PC-3 (cell line): ENCODE data around the gene MRPS34. TPM values are rescaled to one million over a fixed set of nuclear protein-coding genes. Genes with fewer than 3 reads are reported as not detected.

Source experiments
- ATAC-seq: fragments of 200-7000 bp; cut with Tn5 transposase; 2 replicates; pipeline ENCODE4 v1.9.1; 2020; ENCODE audit warnings: mild to moderate bottlenecking, moderate library complexity
- BruUV-seq: library from RNA; stranded (reverse); fragments of 400-500 nt; replicated peaks from 2 replicates; lab custom pipeline; 2021; lab: Mats Ljungman, UMichigan
- CTCF ChIA-PET: fragments of 300-600 bp; sonication (Branson Sonifier 250); formaldehyde crosslinking; loops from one replicate; lab custom pipeline; 2022; ENCODE audit warnings: antibody characterized with exemption; lab: Charles Lee
- POLR2A ChIA-PET: fragments of 300-600 bp; sonication (Branson Sonifier 250); formaldehyde crosslinking; loops from one replicate; lab custom pipeline; 2022; ENCODE audit warnings: antibody characterized with exemption; ENCODE audit not compliant: unreplicated experiment; lab: Charles Lee
- DNase-seq: peaks from one replicate; pipeline ENCODE4 v3.0.0-alpha.2; 2015
- H2AFZ ChIP-seq: fragments of 300-600 bp; sonication (generic); 2 replicates; pipeline ENCODE4 v1.6.0; 2016; ENCODE audit warnings: antibody characterized with exemption, low read length
- H3F3A ChIP-seq: fragments of 300-600 bp; sonication (generic); one replicate; pipeline ENCODE4 v1.6.0; 2017; ENCODE audit warnings: antibody characterized with exemption, low read length, control low read depth, mild to moderate bottlenecking; ENCODE audit not compliant: unreplicated experiment
- H3K27ac ChIP-seq: fragments of 300-600 bp; sonication (generic); 2 replicates; pipeline ENCODE4 v1.5.1; 2016; ENCODE audit warnings: mild to moderate bottlenecking, low read length
- H3K27me3 ChIP-seq: fragments of 300-600 bp; sonication (generic); 2 replicates; pipeline ENCODE4 v1.6.1; 2016; ENCODE audit warnings: low read length, mixed read lengths
- H3K36me3 ChIP-seq: fragments of 300-600 bp; sonication (generic); 2 replicates; pipeline ENCODE4 v1.6.1; 2016; ENCODE audit warnings: low read depth, mixed run types, low read length, mixed read lengths
- H3K4me1 ChIP-seq: fragments of 300-600 bp; sonication (generic); 2 replicates; pipeline ENCODE4 v1.5.1; 2016; ENCODE audit warnings: low read length; ENCODE audit not compliant: insufficient read depth
- H3K4me2 ChIP-seq: fragments of 300-600 bp; sonication (generic); 2 replicates; pipeline ENCODE4 v1.6.0; 2016; ENCODE audit warnings: low read length
- H3K4me3 ChIP-seq: fragments of 300-600 bp; sonication (generic); 2 replicates; pipeline ENCODE4 v1.5.1; 2016; ENCODE audit warnings: mild to moderate bottlenecking, low read length, mixed read lengths
- H3K79me2 ChIP-seq: fragments of 300-600 bp; sonication (generic); 2 replicates; pipeline ENCODE4 v1.6.1; 2017; ENCODE audit warnings: low read length, mixed read lengths
- H3K9ac ChIP-seq: fragments of 300-600 bp; sonication (generic); 2 replicates; pipeline ENCODE4 v1.6.0; 2016; ENCODE audit warnings: mild to moderate bottlenecking, low read length
- H3K9me2 ChIP-seq: fragments of 300-600 bp; sonication (generic); replicated peaks from 2 replicates; pipeline ENCODE4 v1.6.1; 2016; ENCODE audit warnings: mixed run types, low read length, mixed read lengths
- H3K9me3 ChIP-seq: fragments of 300-600 bp; sonication (generic); 2 replicates; pipeline ENCODE4 v1.6.1; 2016; ENCODE audit warnings: low read length, mixed read lengths
- H4K20me1 ChIP-seq: fragments of 300-600 bp; sonication (generic); 2 replicates; pipeline ENCODE4 v1.6.1; 2016; ENCODE audit warnings: low read length, mixed read lengths
- CTCF ChIP-seq: fragments of 300-600 bp; sonication (generic); conservative IDR thresholded peaks from 2 replicates; pipeline ENCODE4 v1.5.1; 2017; ENCODE audit warnings: antibody characterized with exemption, low read depth, mild to moderate bottlenecking, low read length
- EZH2 ChIP-seq: fragments of 300-600 bp; sonication (generic); IDR thresholded peaks from one replicate; pipeline ENCODE4 v1.6.1; 2017; ENCODE audit warnings: antibody characterized with exemption, mild to moderate bottlenecking, low read length; ENCODE audit not compliant: unreplicated experiment
- EZH2phosphoT487 ChIP-seq: fragments of 300-600 bp; sonication (generic); IDR thresholded peaks from 2 replicates; pipeline ENCODE4 v1.6.1; 2018; ENCODE audit warnings: mild to moderate bottlenecking, antibody characterized with exemption, low read length, borderline replicate concordance
- intact Hi-C: fragments of 100-400 bp; cut with micrococcal nuclease; formaldehyde crosslinking; loops from 2 replicates; pipeline ENCODE4 v1.9.0; 2023
- total RNA-seq: library from RNA; depleted of rRNA; stranded (reverse); fragments of >200 nt; gene quantifications from 2 replicates; pipeline ENCODE4 v1.2.3, GENCODE V29; 2014

The MRPS34 gene
- total RNA-seq, 1 experiment from 2014 or later: 248 TPM

DNA sequence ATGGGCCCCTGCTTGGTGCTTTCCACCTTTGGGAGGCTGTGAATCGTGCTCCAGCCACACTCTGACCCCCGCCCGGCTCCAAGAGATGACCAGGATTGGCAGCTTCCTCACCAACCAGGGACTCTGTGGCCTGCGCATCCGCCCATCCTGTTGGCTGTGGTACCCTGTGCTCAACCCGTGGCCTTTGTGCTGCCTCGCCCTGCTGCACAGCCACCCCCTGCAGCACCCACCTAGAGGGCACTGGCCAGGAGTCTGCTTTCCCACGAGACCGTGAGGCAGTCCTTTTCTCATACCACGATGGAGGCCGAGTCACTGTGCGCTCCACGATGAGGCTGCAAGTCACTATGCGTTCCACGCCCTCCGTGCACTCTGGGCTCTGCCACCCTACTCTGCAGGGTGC, 21.0 kb downstream of the MRPS34 start:
- no peak for DNase-seq
- intact Hi-C loops: no loop called here
- H3K9ac ChIP-seq: no peak overlapping the region
- no peaks in the 10 kb centered on the region for H3K36me3 ChIP-seq
- no peak overlapping the region for H3K27ac ChIP-seq
- no peaks in the 10 kb centered on the region for H3K9me2 ChIP-seq
- no peak overlapping the region for H3K4me2 ChIP-seq
- no peak overlapping the region for H2AFZ ChIP-seq
- H3K4me3 ChIP-seq: no peak overlapping the region
- no peaks in the 10 kb centered on the region for H3F3A ChIP-seq
- no peaks in the 10 kb centered on the region for H3K79me2 ChIP-seq
- H3K9me3 ChIP-seq: no peaks in the 10 kb centered on the region
- no TSS peak for BruUV-seq
- no peak for ATAC-seq
- H3K4me1 ChIP-seq: no peaks in the 10 kb centered on the region
- CTCF ChIA-PET: no interaction called here
- no peaks in the 10 kb centered on the region for H4K20me1 ChIP-seq
- TF ChIP-seq CTCF (no peak), EZH2 (no peak), EZH2phosphoT487 (no peak)
- H3K27me3 ChIP-seq: no peaks in the 10 kb centered on the region
- POLR2A ChIA-PET: no interaction called here

GRCh38 chr16:1749152-1750117, 23.5 kb downstream of the MRPS34 start:
- no peaks in the 10 kb centered on the region for H4K20me1 ChIP-seq
- H3K4me1 ChIP-seq: no peaks in the 10 kb centered on the region
- intact Hi-C loops: no loop called here
- H3K27ac ChIP-seq: no peak overlapping the region
- no peak overlapping the region for H3K4me2 ChIP-seq
- DNase-seq (no peak), ATAC-seq (no peak)
- H3F3A ChIP-seq: no peaks in the 10 kb centered on the region
- no peaks in the 10 kb centered on the region for H3K27me3 ChIP-seq
- TF ChIP-seq EZH2phosphoT487 (no peak), EZH2 (no peak)
- no peaks in the 10 kb centered on the region for H3K79me2 ChIP-seq
- ChIA-PET CTCF (no interaction called here), POLR2A (no interaction called here)
- no peaks in the 10 kb centered on the region for H3K9me3 ChIP-seq
- no peaks in the 10 kb centered on the region for H3K9me2 ChIP-seq
- no peak overlapping the region for H2AFZ ChIP-seq
- no TSS peak for BruUV-seq
- no peaks in the 10 kb centered on the region for H3K36me3 ChIP-seq
- H3K4me3 ChIP-seq: no peak overlapping the region
- H3K9ac ChIP-seq: no peak overlapping the region

GRCh38 chr16:1747934-1748333, 25.0 kb downstream of the MRPS34 start:
- no peak overlapping the region for H2AFZ ChIP-seq
- ChIA-PET POLR2A (no interaction called here), CTCF (no interaction called here)
- ATAC-seq: no peak
- no peaks in the 10 kb centered on the region for H3K27me3 ChIP-seq
- no peaks in the 10 kb centered on the region for H3K36me3 ChIP-seq
- no peak overlapping the region for H3K4me2 ChIP-seq
- H3K9me3 ChIP-seq: no peaks in the 10 kb centered on the region
- no peak overlapping the region for H3K4me3 ChIP-seq
- TF ChIP-seq EZH2: no peak
- no peak for TF ChIP-seq CTCF
- TF ChIP-seq EZH2phosphoT487: no peak
- intact Hi-C loops: no loop called here
- H3F3A ChIP-seq: no peaks in the 10 kb centered on the region
- BruUV-seq: no TSS peak
- no peaks in the 10 kb centered on the region for H3K79me2 ChIP-seq
- no peak overlapping the region for H3K27ac ChIP-seq
- DNase-seq: no peak
- no peaks in the 10 kb centered on the region for H4K20me1 ChIP-seq
- H3K9ac ChIP-seq: no peak overlapping the region
- H3K4me1 ChIP-seq: no peaks in the 10 kb centered on the region
- no peaks in the 10 kb centered on the region for H3K9me2 ChIP-seq
